DOHH2 (cell line): ENCODE data around the gene GLCCI1.

ENCODE experiments used
- H3F3A ChIP-seq: fragments of 200-600 bp; sonication (generic), shearing (Covaris generic); 2 replicates; pipeline ENCODE4 v1.6.0; 2016; ENCODE audit warnings: antibody characterized with exemption, mild to moderate bottlenecking; ENCODE audit not compliant: control insufficient read depth, insufficient read depth
- H3K27ac ChIP-seq: fragments of 200-600 bp; sonication (generic); 2 replicates; pipeline ENCODE4 v1.5.1; 2014; ENCODE audit warnings: low read depth, mild to moderate bottlenecking, low read length, moderate library complexity
- H3K27me3 ChIP-seq: fragments of 200-600 bp; sonication (generic); 2 replicates; pipeline ENCODE4 v1.6.1; 2014; ENCODE audit warnings: mild to moderate bottlenecking, low read length, mixed read lengths; ENCODE audit not compliant: control insufficient read depth
- H3K36me3 ChIP-seq: fragments of 200-600 bp; sonication (generic); 2 replicates; pipeline ENCODE4 v1.6.1; 2014; ENCODE audit warnings: mild to moderate bottlenecking, low read length, moderate library complexity, mixed read lengths; ENCODE audit not compliant: control insufficient read depth
- H3K4me1 ChIP-seq: fragments of 200-600 bp; sonication (generic); 2 replicates; pipeline ENCODE4 v1.6.1; 2014; ENCODE audit warnings: mild to moderate bottlenecking, low read length, mixed read lengths; ENCODE audit not compliant: control insufficient read depth
- H3K4me2 ChIP-seq: fragments of 200-600 bp; sonication (generic); 2 replicates; pipeline ENCODE4 v1.6.0; 2014; ENCODE audit warnings: mild to moderate bottlenecking, low read length, moderate library complexity
- H3K4me3 ChIP-seq: fragments of 200-600 bp; sonication (generic); 2 replicates; pipeline ENCODE4 v1.5.1; 2014; ENCODE audit warnings: mild to moderate bottlenecking, low read length, mixed read lengths
- H3K79me2 ChIP-seq: fragments of 200-600 bp; sonication (generic); 2 replicates; pipeline ENCODE4 v1.6.1; 2014; ENCODE audit warnings: mild to moderate bottlenecking, low read length, mixed read lengths; ENCODE audit not compliant: control insufficient read depth
- H3K9me2 ChIP-seq: fragments of 200-600 bp; sonication (generic); replicated peaks from 2 replicates; pipeline ENCODE4 v1.6.1; 2014; ENCODE audit warnings: mild to moderate bottlenecking, low read length, mixed read lengths; ENCODE audit not compliant: control insufficient read depth
- H3K9me3 ChIP-seq: fragments of 200-600 bp; sonication (generic); 2 replicates; pipeline ENCODE4 v1.6.1; 2014; ENCODE audit warnings: antibody characterized with exemption, low read length, mixed read lengths; ENCODE audit not compliant: control insufficient read depth, insufficient read depth
- H4K20me1 ChIP-seq: fragments of 200-600 bp; sonication (generic); 2 replicates; pipeline ENCODE4 v1.6.0; 2014; ENCODE audit warnings: low read depth, mild to moderate bottlenecking, antibody characterized with exemption, low read length, moderate library complexity; ENCODE audit not compliant: control insufficient read depth, insufficient read depth
- CTCF ChIP-seq: fragments of 200-600 bp; sonication (generic); IDR thresholded peaks from one replicate; pipeline ENCODE4 v1.5.1; 2014; ENCODE audit warnings: antibody characterized with exemption, mild to moderate bottlenecking, low read depth, low read length; ENCODE audit not compliant: poor library complexity, severe bottlenecking
- EZH2phosphoT487 ChIP-seq: fragments of 200-600 bp; sonication (generic); IDR thresholded peaks from 2 replicates; pipeline ENCODE4 v1.6.1; 2017; ENCODE audit warnings: borderline replicate concordance, mild to moderate bottlenecking, antibody characterized with exemption, low read length, moderate library complexity, mixed read lengths

Gene GLCCI1

GRCh38 chr7:7967886-7968543 is 581 bp upstream of the GLCCI1 start:
- peaks cover 61% of the 10 kb centered on the region for H3K4me1 ChIP-seq
- H3K27me3 ChIP-seq = no peaks in the 10 kb centered on the region
- peak overlapping the region; percentile 96 for H3K27ac ChIP-seq
- H3K79me2 ChIP-seq = peaks cover 37% of the 10 kb centered on the region
- H3K9me3 ChIP-seq = no peaks in the 10 kb centered on the region
- H3F3A ChIP-seq = peaks cover 32% of the 10 kb centered on the region
- no peaks in the 10 kb centered on the region for H3K9me2 ChIP-seq
- peak overlapping the region; percentile 82 for H3K4me3 ChIP-seq
- TF ChIP-seq EZH2phosphoT487 (no peak), CTCF (peak; percentile 49)
- H4K20me1 ChIP-seq = peaks cover 5% of the 10 kb centered on the region; the same call in 1 of the 2 replicates
- H3K36me3 ChIP-seq = peaks cover 32% of the 10 kb centered on the region
- peak overlapping the region; percentile 89 for H3K4me2 ChIP-seq

GRCh38 chr7:7969306-7970236 is 975 bp downstream of the GLCCI1 start:
- peak overlapping the region; percentile 72 for H3K4me2 ChIP-seq
- peak overlapping the region; percentile 83 for H3K4me3 ChIP-seq
- no peaks in the 10 kb centered on the region for H3K27me3 ChIP-seq
- H3K79me2 ChIP-seq = peaks cover 53% of the 10 kb centered on the region
- H3K9me3 ChIP-seq = no peaks in the 10 kb centered on the region
- H3K36me3 ChIP-seq = peaks cover 40% of the 10 kb centered on the region
- peak; percentile 47 for TF ChIP-seq CTCF
- TF ChIP-seq EZH2phosphoT487 = no peak
- no peaks in the 10 kb centered on the region for H3K9me2 ChIP-seq
- peaks cover 61% of the 10 kb centered on the region for H3K4me1 ChIP-seq
- peaks cover 33% of the 10 kb centered on the region for H3F3A ChIP-seq
- peaks cover 5% of the 10 kb centered on the region; the same call in 1 of the 2 replicates for H4K20me1 ChIP-seq
- H3K27ac ChIP-seq = peak overlapping the region; percentile 96

GRCh38 chr7:7970237-7970530 is 1.6 kb downstream of the GLCCI1 start:
- H3K4me3 ChIP-seq = peak overlapping the region; percentile 83
- peak overlapping the region; percentile 64 for H3K4me2 ChIP-seq
- H4K20me1 ChIP-seq = peaks cover 5% of the 10 kb centered on the region; the same call in 1 of the 2 replicates
- H3F3A ChIP-seq = peaks cover 33% of the 10 kb centered on the region
- no peaks in the 10 kb centered on the region for H3K9me3 ChIP-seq
- TF ChIP-seq CTCF (no peak), EZH2phosphoT487 (no peak)
- H3K79me2 ChIP-seq = peaks cover 59% of the 10 kb centered on the region
- peaks cover 44% of the 10 kb centered on the region for H3K36me3 ChIP-seq
- H3K27ac ChIP-seq = peak overlapping the region; percentile 91
- peaks cover 61% of the 10 kb centered on the region for H3K4me1 ChIP-seq
- H3K9me2 ChIP-seq = no peaks in the 10 kb centered on the region
- H3K27me3 ChIP-seq = no peaks in the 10 kb centered on the region
